Measurements from ENCODE around the gene THSD4. TPM values are rescaled to one million over a fixed set of nuclear protein-coding genes. Genes with fewer than 3 reads are reported as not detected.
A peak's percentile ranks its signal among the peaks of the same experiment; 100 is the strongest.

The THSD4 gene
- total RNA-seq, 1 experiment from 2014 or later = 6.4 TPM

DNA sequence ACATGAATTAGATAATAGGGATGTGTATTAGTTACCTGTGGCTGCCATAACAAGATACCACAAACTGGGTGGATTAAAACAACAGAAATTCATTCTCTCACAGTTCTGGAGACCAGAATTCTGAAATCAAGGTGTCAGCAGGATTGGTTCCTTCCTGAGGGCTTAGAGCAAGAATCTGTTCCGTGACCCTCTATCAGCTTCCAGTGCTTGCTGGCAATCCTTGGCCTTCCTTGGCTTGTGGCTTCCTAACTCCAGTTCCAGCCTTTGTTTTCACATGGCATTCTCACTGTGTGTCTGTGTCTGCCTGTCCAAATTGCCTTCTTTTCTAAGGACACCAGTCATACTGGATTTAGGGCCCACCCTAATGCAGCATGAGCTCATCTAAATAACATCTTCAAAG lies 600.6 kb downstream of the THSD4 start:
- no peak for DNase-seq (ENCODE audit: low spot score)

DNA sequence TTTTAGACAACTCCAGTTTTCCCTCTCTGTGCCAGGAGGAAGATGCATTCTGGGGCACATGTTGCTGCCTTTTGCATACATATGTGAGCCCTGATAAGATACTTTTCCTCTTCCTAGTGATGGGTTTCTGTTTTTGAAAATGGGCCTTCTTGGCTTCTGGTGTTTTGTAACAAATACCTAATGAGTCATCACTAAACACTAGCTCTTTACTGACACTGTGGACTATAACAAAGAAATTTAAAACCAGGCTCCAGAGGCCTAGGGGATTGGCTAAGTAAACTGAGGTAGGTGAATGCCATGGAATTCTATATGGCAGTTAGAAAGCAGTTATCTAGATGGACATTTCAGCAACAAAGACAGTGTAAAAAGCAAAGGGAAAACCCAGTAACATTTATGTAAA lies 601.7 kb downstream of the THSD4 start:
- DNase-seq (ENCODE audit: low spot score) = no peak

- DNase-seq (ENCODE audit: low spot score) = no peak
These were observed 603.0 kb downstream of the THSD4 start for GRCh38 chr15:71718116-71718910.

DNA sequence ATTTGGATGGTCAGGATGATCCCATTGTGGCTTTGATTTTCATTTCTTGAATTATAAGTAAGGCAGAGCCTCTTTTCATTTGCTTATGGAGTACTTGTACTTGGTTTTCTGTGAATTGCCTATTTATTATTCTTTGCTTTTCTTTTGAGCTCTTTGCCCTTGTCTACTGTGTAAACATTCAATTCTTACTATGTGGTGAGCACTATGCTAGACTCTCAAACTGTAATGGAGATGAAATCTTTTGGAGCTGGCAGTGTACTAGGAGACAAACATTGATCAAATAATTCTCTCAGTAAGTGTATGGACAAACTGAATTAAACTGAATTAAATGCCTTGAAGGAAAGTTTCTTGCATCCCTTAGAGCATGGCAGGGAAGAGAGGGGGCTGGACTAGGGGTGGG lies 608.1 kb downstream of the THSD4 start:
- no peak for DNase-seq (ENCODE audit: low spot score)

- DNase-seq (ENCODE audit: low spot score) = peak; percentile 62
These were observed 610.1 kb downstream of the THSD4 start for GRCh38 chr15:71725207-71725955.

GRCh38 chr15:71728881-71729280 lies 613.6 kb downstream of the THSD4 start:
- DNase-seq (ENCODE audit: low spot score) = no peak

GRCh38 chr15:71729319-71729718 lies 614.0 kb downstream of the THSD4 start:
- no peak for DNase-seq (ENCODE audit: low spot score)

DNA sequence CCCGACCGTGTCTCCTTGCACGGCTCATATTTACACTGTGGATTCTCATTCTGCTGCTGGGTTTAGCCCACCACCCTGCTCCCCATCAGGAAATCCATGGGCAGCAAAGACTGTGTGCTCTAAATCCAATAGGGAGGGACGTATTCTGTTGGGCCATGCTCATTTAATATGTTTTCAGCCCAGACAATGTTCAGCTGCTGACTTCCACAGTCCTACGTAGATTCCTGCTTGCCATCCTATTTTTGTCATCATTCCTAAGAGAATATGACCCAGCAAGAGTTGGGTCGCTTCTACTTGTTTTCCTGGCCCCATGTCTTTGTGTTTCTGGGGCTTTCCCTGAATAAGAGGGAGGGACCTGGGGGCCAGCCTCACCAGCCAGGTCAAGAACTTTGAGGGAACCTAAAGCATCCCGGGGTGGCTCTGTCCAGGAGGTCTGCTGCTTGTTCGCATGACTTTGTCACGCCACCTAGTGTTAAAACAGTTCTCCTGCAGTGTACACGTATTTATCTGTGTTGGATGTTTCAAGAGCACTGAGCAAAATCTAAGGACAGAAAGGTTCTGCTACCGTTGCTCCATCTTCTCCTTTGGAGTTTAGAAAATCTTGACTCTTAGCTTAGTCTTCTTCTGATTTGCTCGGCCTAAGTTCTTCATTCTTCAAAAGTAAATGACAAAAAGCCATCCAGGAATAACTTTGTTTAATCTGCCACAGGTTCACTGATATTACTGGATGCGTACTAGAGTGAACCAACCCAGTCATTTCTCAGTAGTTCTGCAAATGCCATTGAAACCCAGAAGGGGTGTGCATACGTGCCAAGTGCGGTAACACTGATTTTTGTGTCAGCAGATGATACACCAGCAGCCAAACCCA lies 615.2 kb downstream of the THSD4 start:
- DNase-seq (ENCODE audit: low spot score) = peak; percentile 64

DNA sequence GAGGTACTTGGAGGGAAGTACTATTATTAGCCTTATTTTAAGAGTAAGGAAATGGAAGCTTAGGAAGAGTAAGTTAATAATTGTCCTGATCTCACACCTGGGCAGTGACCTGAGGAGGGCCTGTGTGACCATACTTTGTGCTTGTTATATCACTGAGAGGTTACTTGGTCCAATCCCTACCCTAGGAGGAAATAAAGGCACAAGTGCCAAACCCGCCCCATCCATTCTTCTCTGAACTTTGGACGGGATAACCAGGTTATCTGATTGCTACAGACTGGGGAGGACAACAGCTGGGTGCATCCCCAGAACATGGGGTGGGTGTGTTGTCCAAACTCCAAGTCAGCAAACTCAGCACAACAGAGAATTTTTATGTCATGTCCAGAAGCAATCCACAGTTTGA lies 617.4 kb downstream of the THSD4 start:
- DNase-seq (ENCODE audit: low spot score) = no peak

- DNase-seq (ENCODE audit: low spot score) = no peak
These were observed 617.9 kb downstream of the THSD4 start for GRCh38 chr15:71733122-71733521.

GRCh38 chr15:71734709-71735384 lies 619.6 kb downstream of the THSD4 start:
- DNase-seq (ENCODE audit: low spot score) = no peak

- DNase-seq (ENCODE audit: low spot score) = no peak
These were observed 620.1 kb downstream of the THSD4 start for GRCh38 chr15:71735385-71735757.

DNA sequence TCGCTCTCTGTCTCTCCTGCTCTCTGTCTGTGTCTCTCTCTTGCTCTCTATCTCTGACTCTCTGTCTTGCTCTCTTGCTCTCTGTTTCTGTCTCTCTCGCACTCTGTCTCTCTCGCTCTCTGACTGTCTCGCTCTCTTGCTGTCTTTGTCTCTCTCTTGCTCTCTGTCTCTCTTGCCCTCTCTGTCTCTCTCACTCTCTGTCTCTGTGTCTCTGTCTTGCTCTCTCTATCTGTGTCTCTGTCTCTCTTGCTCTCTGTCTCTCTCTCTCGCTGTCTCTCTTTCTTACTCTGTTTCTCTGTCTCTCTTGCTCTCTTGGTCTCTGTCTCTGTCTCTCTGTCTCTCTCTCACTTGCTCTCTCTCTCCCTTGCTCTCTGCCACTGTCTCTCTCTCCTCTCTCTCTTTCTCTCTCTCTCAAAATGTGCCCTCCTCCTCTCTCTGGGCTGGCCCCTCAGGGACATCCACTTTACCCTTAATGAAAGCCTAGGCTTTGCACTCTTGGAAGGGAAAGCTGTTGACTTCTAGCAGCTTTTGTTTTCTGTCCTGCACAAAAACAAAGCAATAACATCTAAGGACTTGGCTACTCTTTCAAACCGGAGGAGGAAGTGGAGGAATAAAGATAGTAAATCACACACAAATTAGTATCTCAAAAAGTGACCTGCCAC lies 621.1 kb downstream of the THSD4 start:
- DNase-seq (ENCODE audit: low spot score) = no peak

- no peak for DNase-seq (ENCODE audit: low spot score)
These were observed 622.5 kb downstream of the THSD4 start for GRCh38 chr15:71737761-71738160.

DNA sequence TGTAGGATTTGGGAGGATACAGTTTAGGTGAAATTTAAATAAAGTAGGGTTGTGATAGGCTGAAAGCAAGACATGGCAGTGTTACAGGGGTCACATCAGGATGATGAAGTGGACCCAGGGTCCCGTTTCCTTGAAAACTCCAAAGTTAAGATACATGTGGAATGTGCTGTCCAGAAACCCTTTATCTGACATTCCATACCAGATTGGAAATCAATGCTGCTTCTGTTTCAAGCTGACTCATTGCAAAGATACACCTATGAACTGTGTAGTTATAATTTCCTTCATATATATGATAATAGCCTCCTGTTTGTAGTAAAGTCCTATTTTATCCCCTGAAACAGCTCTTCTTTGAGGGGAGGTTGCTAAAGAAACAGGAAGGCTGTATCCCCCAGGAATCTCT lies 624.1 kb downstream of the THSD4 start:
- DNase-seq (ENCODE audit: low spot score) = no peak

GRCh38 chr15:71742964-71743363 lies 627.7 kb downstream of the THSD4 start:
- no peak for DNase-seq (ENCODE audit: low spot score)

GRCh38 chr15:71743861-71744382 lies 628.7 kb downstream of the THSD4 start:
- DNase-seq (ENCODE audit: low spot score) = peak; percentile 43

DNA sequence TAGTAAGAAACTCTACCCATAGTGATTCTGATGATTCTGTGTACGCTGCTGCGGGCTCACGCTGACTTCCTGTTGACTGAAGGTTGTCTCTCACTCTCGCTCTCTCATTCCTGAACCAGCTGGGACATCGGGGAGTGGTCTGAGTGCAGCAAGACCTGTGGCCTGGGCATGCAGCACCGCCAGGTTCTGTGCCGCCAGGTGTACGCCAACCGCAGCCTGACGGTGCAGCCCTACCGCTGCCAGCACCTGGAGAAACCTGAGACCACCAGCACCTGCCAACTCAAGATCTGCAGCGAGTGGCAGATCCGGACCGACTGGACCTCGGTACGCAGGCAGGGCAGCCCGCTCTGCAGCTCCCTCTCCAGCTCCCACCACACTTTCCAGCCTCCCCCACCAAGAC lies 631.4 kb downstream of the THSD4 start:
- no peak for DNase-seq (ENCODE audit: low spot score)

DNA sequence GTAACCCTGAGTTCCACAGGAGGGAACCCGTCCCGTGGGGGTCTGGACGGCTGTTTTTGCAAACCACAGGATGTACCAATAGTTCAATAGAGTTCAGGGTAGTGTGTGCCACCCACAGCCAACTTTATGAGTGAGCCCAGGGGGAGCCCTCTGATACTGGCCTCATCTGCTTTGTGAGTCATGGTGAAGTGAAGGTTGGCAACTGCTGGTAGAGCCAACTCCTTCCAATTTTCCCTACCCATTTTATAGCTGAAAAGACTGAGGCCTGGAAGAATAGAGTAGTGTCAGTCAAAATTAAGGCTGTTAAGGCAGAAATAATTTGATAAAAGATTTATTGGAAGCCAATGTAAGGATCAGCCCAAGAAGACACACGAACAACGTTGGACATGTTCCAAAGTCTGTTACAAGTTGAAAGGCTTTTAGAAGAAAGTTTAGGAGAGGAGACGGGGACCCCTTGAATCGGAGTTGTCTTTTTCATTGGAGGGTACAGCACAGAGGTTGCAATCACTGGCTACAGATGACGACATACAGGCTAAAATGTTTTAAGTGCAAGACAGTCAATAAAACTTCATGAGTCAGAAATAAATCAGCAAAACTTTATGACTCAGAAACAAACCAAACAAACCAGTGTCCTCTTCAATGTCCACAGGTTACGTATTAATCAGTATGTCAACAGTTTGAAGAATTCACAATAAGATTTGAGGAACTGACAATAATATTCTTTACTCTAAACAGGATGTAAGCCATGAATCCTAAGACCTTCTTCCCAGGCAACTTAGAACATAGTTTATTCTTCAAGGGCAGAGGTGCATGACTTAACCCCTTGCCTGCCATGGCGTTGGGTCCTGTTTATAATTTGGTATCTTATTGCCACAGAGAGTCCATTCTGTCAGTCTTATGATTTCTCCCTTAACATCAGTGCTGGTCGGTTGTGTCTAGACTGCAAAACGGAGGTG lies 632.1 kb downstream of the THSD4 start:
- peak; percentile 94 for DNase-seq (ENCODE audit: low spot score)

- DNase-seq (ENCODE audit: low spot score) = peak; percentile 90
These were observed 633.0 kb downstream of the THSD4 start for GRCh38 chr15:71748293-71748718.
